Fibroblast of villous mesenchyme (primary cell): ENCODE data around the gene DEPDC4. TPM values are rescaled to one million over a fixed set of nuclear protein-coding genes. Genes with fewer than 3 reads are reported as not detected.
"Not testable (repeated sequence)": the region's sequence is repeated elsewhere in the genome, so short reads cannot be mapped to it uniquely, and the experiment has no call there.

Source experiments
- DNase-seq: peaks from one replicate; pipeline ENCODE4 v3.0.0-alpha.2; 2010; ENCODE audit warnings: low read depth
- H3K4me3 ChIP-seq: 2 replicates; pipeline ENCODE4 v1.5.1; 2011; ENCODE audit warnings: low read depth, mild to moderate bottlenecking, low read length
- CTCF ChIP-seq: IDR thresholded peaks from 2 replicates; pipeline ENCODE4 v1.5.1; 2012; ENCODE audit warnings: low read depth, mild to moderate bottlenecking, low read length; ENCODE audit not compliant: insufficient read depth
- total RNA-seq: library from RNA; depleted of rRNA; stranded (reverse); fragments of >200 nt; gene quantifications from 2 replicates; pipeline ENCODE4 v1.2.3, GENCODE V29; 2012

The DEPDC4 gene
- total RNA-seq, result 0.64 and 1.7 TPM in 2 replicates

- peak within 1 kb of the TSS; percentile 93 for H3K4me3 ChIP-seq
- peak; percentile 99 for DNase-seq
- no peak for TF ChIP-seq CTCF
Observed at GRCh38 chr12:100266835-100267602, at the start of gene DEPDC4, which contains the start of gene SCYL2. TSS of gene DEPDC4 (minus strand) at chr12:100267079. CDS start at chr12:100267076, 3 bp downstream. TSS of gene SCYL2 (plus strand) at chr12:100267177. CDS start at chr12:100282971, 15,794 bp downstream.

GRCh38 chr12:100311317-100311716 lies 44.4 kb upstream of the DEPDC4 start:
- no peak for TF ChIP-seq CTCF
- DNase-seq, result no peak
- H3K4me3 ChIP-seq, result no peak overlapping the region

GRCh38 chr12:100308138-100308537 lies 41.3 kb upstream of the DEPDC4 start:
- not testable (repeated sequence) for H3K4me3 ChIP-seq

GRCh38 chr12:100304334-100304733 lies 37.5 kb upstream of the DEPDC4 start:
- H3K4me3 ChIP-seq, DNase-seq: not testable (repeated sequence)

More at GRCh38 chr12:100308138-100308537, 41.3 kb upstream of the DEPDC4 start:
- DNase-seq, result not testable (repeated sequence)

- H3K4me3 ChIP-seq, result no peak overlapping the region
- DNase-seq, result no peak
- no peak for TF ChIP-seq CTCF
Observed at GRCh38 chr12:100303831-100304230, 37.0 kb upstream of the DEPDC4 start.

- TF ChIP-seq CTCF, result no peak
- no peak for DNase-seq
- H3K4me3 ChIP-seq, result no peak overlapping the region
Observed at GRCh38 chr12:100302081-100302480, 35.2 kb upstream of the DEPDC4 start.

GRCh38 chr12:100295764-100296555 lies 29.1 kb upstream of the DEPDC4 start:
- no peak for TF ChIP-seq CTCF
- H3K4me3 ChIP-seq, result no peak overlapping the region
- peak; percentile 2 for DNase-seq

GRCh38 chr12:100294366-100294765 lies 27.5 kb upstream of the DEPDC4 start:
- DNase-seq, H3K4me3 ChIP-seq: not testable (repeated sequence)
